Measurements from ENCODE around the gene CUEDC1. TPM values are rescaled to one million over a fixed set of nuclear protein-coding genes. Genes with fewer than 3 reads are reported as not detected.

CUEDC1 gene
- total and polyA plus RNA-seq, 2 of the 13 experiments (the other 11 are each of a cell fraction or from before 2014, with no cell fraction given): 7.4 to 12.9 TPM

DNA sequence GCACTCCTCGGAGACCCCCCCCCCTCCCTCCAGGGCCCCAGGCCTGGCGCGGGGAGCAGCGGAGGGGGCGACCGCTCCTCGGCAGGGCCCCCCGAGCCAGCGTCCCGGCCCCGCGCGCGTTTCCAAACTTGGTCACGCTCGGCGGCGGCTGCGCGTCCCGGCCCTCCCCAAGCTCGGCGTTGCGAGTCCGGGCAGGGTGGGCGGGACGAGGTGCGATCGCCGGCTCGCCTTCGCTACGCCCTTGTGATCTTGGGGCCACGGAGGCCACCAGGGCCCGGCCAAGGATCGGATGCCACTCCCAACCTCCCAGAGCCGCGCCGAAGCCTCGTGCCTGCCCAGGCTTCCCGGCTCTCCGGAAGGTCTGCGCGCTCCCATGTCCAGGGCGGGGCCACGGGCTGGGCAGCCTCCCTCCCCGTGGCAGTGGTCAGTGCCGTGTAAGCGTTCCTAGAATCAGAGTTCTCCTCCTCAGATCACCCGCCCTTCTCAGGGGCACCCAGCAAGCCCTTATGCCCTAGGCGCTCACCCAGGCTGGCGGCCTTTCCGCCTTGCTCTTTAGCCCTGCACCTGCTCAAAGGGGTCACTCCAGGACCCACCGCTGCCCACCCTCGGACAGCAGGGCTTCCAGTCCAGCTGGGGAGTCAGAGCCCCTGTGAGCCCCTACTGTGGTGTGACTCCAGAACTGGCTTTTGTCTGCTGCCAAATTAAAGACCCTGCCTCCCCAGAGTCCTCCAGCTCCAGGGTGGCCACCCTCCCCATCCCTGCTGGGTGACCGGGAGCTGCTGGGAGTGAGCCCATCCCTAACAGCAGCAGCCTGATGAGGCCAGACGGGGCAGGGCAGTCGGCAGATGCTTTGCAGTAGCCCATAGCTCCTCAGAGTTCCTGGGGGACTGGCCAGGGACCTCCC lies 93.2 kb downstream of the CUEDC1 start (continued):
- TF ChIP-seq, protein P1, sequence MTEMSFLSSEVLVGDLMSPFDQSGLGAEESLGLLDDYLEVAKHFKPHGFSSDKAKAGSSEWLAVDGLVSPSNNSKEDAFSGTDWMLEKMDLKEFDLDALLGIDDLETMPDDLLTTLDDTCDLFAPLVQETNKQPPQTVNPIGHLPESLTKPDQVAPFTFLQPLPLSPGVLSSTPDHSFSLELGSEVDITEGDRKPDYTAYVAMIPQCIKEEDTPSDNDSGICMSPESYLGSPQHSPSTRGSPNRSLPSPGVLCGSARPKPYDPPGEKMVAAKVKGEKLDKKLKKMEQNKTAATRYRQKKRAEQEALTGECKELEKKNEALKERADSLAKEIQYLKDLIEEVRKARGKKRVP (CRISPR knock-in tag; IDR thresholded peaks at IDR 0.05): no peak; a peak in 1 of 4 replicates
- TF ChIP-seq, protein P2, sequence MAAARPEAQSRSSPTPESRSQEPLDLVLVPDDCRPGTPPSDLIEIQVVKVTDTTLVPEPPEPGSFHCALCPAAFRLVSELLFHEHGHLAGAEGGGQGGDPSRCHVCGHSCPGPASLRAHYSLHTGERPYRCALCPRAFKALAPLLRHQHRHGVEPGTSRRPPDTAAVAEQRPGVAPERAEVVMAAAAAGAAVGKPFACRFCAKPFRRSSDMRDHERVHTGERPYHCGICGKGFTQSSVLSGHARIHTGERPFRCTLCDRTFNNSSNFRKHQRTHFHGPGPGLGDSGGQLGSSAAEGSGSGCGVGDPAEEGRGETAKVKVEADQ (CRISPR knock-in tag; IDR thresholded peaks at IDR 0.05; ENCODE audit: borderline replicate concordance): peak; percentile 85
- TF ChIP-seq ZNF180 (CRISPR knock-in tag; IDR thresholded peaks at IDR 0.05; ENCODE audit: borderline replicate concordance, low read depth) (peak; percentile 87; the same call in 1 of the 2 replicates), ZFP82 (CRISPR knock-in tag; IDR thresholded peaks at IDR 0.05; ENCODE audit: borderline replicate concordance) (no peak; the same call in 1 of the 2 replicates), GPN1 (CRISPR knock-in tag; IDR thresholded peaks at IDR 0.05; ENCODE audit: borderline replicate concordance) (peak; percentile 44; the same call in 1 of the 2 replicates), ZNF652 (CRISPR knock-in tag; IDR thresholded peaks at IDR 0.05; ENCODE audit: borderline replicate concordance, low read depth) (peak; percentile 20; the same call in 1 of the 2 replicates), ZNF264 (CRISPR knock-in tag; IDR thresholded peaks at IDR 0.05) (peak; percentile 71), ATRX (CRISPR knock-in tag; IDR thresholded peaks at IDR 0.05; ENCODE audit: borderline replicate concordance) (no peak), KLF11 (CRISPR knock-in tag; IDR thresholded peaks at IDR 0.05) (0 out of 2 replicates have a peak, but pooled peaks have one; percentile 30), HOXA3 (CRISPR knock-in tag; IDR thresholded peaks at IDR 0.05) (peak; percentile 90), GATAD1 (CRISPR knock-in tag; IDR thresholded peaks at IDR 0.05) (peak; percentile 60), SETDB1 (CRISPR knock-in tag; IDR thresholded peaks at IDR 0.05; ENCODE audit: borderline replicate concordance) (no peak)
- TF ChIP-seq, protein P3, sequence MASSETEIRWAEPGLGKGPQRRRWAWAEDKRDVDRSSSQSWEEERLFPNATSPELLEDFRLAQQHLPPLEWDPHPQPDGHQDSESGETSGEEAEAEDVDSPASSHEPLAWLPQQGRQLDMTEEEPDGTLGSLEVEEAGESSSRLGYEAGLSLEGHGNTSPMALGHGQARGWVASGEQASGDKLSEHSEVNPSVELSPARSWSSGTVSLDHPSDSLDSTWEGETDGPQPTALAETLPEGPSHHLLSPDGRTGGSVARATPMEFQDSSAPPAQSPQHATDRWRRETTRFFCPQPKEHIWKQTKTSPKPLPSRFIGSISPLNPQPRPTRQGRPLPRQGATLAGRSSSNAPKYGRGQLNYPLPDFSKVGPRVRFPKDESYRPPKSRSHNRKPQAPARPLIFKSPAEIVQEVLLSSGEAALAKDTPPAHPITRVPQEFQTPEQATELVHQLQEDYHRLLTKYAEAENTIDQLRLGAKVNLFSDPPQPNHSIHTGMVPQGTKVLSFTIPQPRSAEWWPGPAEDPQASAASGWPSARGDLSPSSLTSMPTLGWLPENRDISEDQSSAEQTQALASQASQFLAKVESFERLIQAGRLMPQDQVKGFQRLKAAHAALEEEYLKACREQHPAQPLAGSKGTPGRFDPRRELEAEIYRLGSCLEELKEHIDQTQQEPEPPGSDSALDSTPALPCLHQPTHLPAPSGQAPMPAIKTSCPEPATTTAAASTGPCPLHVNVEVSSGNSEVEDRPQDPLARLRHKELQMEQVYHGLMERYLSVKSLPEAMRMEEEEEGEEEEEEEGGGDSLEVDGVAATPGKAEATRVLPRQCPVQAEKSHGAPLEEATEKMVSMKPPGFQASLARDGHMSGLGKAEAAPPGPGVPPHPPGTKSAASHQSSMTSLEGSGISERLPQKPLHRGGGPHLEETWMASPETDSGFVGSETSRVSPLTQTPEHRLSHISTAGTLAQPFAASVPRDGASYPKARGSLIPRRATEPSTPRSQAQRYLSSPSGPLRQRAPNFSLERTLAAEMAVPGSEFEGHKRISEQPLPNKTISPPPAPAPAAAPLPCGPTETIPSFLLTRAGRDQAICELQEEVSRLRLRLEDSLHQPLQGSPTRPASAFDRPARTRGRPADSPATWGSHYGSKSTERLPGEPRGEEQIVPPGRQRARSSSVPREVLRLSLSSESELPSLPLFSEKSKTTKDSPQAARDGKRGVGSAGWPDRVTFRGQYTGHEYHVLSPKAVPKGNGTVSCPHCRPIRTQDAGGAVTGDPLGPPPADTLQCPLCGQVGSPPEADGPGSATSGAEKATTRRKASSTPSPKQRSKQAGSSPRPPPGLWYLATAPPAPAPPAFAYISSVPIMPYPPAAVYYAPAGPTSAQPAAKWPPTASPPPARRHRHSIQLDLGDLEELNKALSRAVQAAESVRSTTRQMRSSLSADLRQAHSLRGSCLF (CRISPR knock-in tag; IDR thresholded peaks at IDR 0.05; ENCODE audit: borderline replicate concordance): peak; percentile 81; the same call in 1 of the 2 replicates
- TF ChIP-seq, protein P4, sequence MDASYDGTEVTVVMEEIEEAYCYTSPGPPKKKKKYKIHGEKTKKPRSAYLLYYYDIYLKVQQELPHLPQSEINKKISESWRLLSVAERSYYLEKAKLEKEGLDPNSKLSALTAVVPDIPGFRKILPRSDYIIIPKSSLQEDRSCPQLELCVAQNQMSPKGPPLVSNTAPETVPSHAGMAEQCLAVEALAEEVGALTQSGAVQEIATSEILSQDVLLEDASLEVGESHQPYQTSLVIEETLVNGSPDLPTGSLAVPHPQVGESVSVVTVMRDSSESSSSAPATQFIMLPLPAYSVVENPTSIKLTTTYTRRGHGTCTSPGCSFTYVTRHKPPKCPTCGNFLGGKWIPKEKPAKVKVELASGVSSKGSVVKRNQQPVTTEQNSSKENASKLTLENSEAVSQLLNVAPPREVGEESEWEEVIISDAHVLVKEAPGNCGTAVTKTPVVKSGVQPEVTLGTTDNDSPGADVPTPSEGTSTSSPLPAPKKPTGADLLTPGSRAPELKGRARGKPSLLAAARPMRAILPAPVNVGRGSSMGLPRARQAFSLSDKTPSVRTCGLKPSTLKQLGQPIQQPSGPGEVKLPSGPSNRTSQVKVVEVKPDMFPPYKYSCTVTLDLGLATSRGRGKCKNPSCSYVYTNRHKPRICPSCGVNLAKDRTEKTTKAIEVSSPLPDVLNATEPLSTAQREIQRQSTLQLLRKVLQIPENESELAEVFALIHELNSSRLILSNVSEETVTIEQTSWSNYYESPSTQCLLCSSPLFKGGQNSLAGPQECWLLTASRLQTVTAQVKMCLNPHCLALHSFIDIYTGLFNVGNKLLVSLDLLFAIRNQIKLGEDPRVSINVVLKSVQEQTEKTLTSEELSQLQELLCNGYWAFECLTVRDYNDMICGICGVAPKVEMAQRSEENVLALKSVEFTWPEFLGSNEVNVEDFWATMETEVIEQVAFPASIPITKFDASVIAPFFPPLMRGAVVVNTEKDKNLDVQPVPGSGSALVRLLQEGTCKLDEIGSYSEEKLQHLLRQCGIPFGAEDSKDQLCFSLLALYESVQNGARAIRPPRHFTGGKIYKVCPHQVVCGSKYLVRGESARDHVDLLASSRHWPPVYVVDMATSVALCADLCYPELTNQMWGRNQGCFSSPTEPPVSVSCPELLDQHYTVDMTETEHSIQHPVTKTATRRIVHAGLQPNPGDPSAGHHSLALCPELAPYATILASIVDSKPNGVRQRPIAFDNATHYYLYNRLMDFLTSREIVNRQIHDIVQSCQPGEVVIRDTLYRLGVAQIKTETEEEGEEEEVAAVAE (CRISPR knock-in tag; IDR thresholded peaks at IDR 0.05; ENCODE audit: borderline replicate concordance): peak; percentile 97
- TF ChIP-seq, protein P5, sequence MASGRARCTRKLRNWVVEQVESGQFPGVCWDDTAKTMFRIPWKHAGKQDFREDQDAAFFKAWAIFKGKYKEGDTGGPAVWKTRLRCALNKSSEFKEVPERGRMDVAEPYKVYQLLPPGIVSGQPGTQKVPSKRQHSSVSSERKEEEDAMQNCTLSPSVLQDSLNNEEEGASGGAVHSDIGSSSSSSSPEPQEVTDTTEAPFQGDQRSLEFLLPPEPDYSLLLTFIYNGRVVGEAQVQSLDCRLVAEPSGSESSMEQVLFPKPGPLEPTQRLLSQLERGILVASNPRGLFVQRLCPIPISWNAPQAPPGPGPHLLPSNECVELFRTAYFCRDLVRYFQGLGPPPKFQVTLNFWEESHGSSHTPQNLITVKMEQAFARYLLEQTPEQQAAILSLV (CRISPR knock-in tag; IDR thresholded peaks at IDR 0.05; ENCODE audit: borderline replicate concordance): peak; percentile 82

Data from HepG2 (cell line).